Embryonic facial prominence (tissue), 1 donor: ENCODE measurements around the gene POF1B.
A peak's percentile ranks its signal among the peaks of the same experiment; 100 is the strongest.

Experiments
- DNase-seq: peaks from one replicate; pipeline ENCODE4 v3.0.0-alpha.2; 2016; ENCODE audit errors: extremely low spot score

Gene POF1B

GRCh38 chrX:85243761-85244449, 135.6 kb downstream of the POF1B start, which contains the start of the genes SATL1 and ZNF711:
SATL1 (minus strand) TSS chrX:85243779; CDS start chrX:85108968, 134,811 bp downstream.
ZNF711 (plus strand) TSS chrX:85243991; CDS start chrX:85247573, 3,582 bp downstream.
- peak; percentile 73 for DNase-seq

DNA sequence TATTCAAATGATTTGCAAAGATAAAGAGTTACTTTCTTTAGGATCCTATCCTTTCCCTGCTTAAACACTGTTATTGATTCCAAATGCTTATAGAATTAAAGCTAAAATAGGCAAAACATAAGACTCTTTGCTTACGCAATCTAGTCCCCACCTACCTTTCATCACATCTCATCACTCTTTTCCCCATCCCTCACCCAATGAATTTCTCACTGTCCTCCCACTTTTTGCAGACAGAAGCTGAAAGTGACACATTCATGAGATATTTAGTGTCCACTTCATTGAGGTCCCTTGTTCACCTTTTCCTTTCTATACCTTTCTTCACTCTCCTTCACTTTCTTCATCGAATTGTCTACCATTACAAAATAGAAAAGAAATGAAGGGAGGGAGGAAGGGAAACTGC, 136.3 kb downstream of the POF1B start:
- DNase-seq = no peak
